GM10266 (cell line): Measurements from ENCODE around the gene ABI3BP.

Experiments
- DNase-seq: peaks from one replicate; pipeline ENCODE4 v3.0.0; 2012; ENCODE audit errors: extremely low spot score
- TF ChIP-seq, protein P1 (sequence below): IDR thresholded peaks from 2 replicates; pipeline ENCODE4 v1.5.1; 2012; ENCODE audit warnings: mild to moderate bottlenecking, low read depth; ENCODE audit not compliant: control insufficient read depth, insufficient read depth; ENCODE audit errors: missing control alignments

Gene ABI3BP

DNA sequence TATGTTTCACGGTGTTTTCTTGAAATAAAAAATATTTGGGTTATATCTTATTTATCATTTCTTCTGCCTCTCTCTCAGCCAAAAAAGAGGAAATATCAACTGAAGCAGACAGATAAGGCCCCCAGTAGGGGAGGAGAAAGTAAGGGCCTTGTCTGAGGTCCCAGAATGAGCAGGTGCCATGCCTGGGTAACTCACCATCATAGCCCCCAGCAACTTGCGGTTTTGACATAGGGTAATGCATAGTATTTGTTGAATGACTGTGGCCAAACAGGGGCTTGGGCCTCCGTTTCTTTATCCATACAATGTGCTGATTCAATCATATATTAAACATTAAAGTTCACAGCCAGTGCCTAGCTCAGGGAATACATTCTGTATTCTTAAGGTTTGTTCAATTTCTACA lies 119.6 kb downstream of the ABI3BP start:
- TF ChIP-seq, protein P1, sequence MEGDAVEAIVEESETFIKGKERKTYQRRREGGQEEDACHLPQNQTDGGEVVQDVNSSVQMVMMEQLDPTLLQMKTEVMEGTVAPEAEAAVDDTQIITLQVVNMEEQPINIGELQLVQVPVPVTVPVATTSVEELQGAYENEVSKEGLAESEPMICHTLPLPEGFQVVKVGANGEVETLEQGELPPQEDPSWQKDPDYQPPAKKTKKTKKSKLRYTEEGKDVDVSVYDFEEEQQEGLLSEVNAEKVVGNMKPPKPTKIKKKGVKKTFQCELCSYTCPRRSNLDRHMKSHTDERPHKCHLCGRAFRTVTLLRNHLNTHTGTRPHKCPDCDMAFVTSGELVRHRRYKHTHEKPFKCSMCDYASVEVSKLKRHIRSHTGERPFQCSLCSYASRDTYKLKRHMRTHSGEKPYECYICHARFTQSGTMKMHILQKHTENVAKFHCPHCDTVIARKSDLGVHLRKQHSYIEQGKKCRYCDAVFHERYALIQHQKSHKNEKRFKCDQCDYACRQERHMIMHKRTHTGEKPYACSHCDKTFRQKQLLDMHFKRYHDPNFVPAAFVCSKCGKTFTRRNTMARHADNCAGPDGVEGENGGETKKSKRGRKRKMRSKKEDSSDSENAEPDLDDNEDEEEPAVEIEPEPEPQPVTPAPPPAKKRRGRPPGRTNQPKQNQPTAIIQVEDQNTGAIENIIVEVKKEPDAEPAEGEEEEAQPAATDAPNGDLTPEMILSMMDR, result no peak

DNA sequence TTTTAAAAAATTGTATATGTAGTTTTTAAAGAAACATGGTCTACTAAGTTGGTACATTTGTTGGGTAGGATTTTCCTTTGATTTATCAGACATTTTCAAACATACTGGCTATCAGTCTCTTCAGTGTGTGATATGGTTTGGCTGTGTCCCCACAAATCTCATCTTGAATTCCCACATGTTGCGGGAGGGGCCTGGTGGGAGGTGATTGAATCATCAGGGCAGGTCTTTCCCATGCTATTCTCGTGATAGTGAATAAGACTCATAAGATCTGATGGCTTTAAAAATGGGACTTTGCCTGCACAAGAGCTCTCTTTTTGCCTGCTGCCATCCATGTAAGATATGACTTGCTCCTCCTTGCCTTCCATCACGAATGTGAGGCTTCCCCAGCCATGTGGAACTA lies 121.9 kb downstream of the ABI3BP start:
- TF ChIP-seq, protein P1, result no peak

More for the DNA sequence above, 119.6 kb downstream of the ABI3BP start:
- DNase-seq, result no peak

DNA sequence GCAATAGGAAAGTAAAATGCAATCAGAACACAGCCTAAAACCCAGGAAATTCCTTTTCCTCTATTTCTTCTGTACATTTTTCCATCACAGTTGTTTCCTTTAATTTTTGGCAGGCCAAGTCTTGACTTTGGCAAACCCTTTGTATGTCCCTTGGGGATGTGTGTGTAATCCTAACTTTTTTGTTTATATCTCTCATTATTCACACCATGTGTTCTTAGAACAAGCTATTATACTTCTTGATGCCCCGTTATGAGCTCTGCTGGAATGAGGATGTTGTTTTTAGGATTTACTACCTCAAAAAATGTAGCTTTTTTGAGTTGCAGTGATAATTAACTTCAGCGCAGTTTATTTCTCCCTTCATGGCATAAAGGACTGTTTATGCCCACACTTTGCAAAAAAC lies 123.4 kb downstream of the ABI3BP start:
- TF ChIP-seq, protein P1, result no peak
- no peak for DNase-seq

More for the DNA sequence above, 121.9 kb downstream of the ABI3BP start:
- DNase-seq, result no peak

DNA sequence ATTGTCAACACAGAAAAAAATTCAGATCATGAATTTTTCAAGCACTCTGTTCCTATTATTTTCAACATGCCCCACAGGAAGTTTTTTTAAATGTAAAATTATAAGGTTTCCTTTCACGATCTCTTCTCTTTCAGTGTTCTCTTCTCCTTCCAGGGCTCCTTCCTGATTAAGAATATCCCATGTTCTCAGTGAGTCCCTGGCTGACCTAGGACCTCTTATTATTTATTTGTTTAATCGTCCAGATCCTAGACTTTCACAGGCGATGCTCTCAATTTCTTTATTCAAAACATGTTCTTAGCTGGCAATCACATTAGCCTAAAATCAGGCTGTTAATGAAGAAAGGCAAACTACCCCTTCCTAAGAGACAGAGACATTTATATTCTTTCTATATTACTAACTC lies 124.3 kb downstream of the ABI3BP start:
- no peak for DNase-seq
- TF ChIP-seq, protein P1, result no peak

DNA sequence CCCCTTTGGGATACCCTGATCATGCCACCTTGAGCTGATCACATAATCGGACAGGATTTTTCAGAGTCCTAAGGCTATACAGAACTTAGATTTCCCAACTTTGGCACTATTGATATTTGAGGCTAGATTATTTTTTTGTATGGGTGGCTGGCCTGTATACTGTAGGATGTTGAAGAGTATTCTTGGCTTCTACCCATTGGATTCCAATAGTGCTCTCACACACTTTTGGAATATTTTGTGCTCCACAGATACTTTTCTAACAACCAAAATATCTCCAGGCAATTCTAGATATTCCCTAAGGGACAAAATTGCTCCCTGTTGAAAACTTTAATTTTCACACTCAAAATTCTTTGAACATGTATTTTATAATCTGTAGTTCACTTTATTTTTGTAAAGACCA lies 125.1 kb downstream of the ABI3BP start:
- TF ChIP-seq, protein P1, result no peak
- DNase-seq, result no peak

DNA sequence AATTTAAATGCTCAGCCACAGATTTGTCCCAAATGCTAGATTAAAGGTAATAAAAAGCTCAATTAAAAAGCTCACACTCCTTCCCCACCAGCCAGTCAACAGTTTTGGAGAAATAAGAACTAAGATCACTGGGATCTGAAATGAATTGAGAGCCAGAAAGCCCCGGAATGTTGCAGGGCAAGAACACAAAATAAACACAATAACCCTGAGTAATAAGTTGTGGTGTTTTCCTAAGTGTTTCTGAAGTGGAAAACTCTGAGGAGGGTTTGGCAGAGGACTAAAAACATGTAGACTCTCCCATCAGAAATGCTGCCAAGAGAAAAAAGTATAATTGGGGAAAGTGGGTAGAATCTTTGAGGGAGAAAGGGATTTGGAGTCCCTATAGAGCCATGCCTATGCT lies 127.8 kb downstream of the ABI3BP start:
- TF ChIP-seq, protein P1, result no peak
- DNase-seq, result no peak

DNA sequence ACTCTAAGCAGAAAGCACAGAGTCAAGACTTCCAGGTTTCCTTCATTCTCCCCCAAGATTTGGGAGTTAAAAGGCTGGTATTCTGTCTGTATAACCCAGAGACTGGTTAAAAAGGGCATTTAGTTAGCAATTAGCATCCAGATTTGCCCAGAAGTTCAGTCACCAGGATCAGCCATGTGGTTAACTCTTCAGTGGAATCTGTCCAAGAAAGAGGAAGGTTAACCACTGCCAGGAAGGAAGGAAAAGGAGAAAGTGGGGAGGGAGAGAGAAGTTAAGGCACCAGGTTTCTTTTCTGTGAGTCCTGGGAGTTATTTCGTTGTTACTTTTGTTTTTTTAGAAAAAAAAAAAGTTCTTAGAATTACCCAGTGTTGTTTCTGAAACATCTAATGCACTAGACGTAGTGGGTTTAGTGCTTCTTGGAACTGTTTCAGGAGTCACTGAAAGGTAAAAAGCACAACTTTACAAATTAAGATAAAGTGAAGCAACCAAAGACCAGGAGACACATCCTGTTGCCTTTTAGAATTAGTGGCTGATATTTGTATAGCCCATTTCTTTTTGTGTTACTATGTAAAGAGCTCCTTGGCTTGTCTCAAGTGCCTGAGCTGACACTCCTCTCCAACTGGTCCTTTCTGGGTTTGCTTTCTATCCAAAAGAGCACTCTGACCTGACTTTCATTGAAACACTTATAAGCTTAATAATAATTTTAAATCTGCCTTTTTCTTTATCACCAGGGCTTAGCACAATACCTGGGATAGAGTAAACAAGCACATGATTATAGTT lies 128.6 kb downstream of the ABI3BP start:
- no peak for DNase-seq
- TF ChIP-seq, protein P1, result no peak
